Thymus (tissue), 11 donors: ENCODE results near the gene PREX1. TPM values are rescaled to one million over a fixed set of nuclear protein-coding genes. Genes with fewer than 3 reads are reported as not detected.

Source experiments
- DNase-seq, 9 donors: peaks; one replicate each; pipeline ENCODE4 v3.0.0-alpha.2; 2013; ENCODE audit warnings: low spot score in 9 of 9, low read depth in 6 of 9, missing footprints in 1 of 9
- H3K27ac ChIP-seq, 2 donors: one replicate each; pipeline ENCODE4 v1.5.1; 2013; ENCODE audit warnings: control low read depth in 1 of 2, low read depth in 1 of 2, low read length in 1 of 2, mild to moderate bottlenecking in 1 of 2, moderate library complexity in 1 of 2
- H3K27me3 ChIP-seq, 2 donors: one replicate each; pipeline ENCODE4 v1.5.1; 2013; ENCODE audit warnings: low read length in 1 of 2; ENCODE audit not compliant: control insufficient read depth in 2 of 2, insufficient read depth in 1 of 2
- H3K36me3 ChIP-seq, 2 donors: one replicate each; pipeline ENCODE4 v1.5.1; 2013; ENCODE audit warnings: low read length in 1 of 2, mild to moderate bottlenecking in 1 of 2, moderate library complexity in 1 of 2; ENCODE audit not compliant: control insufficient read depth in 2 of 2, insufficient read depth in 2 of 2
- H3K4me1 ChIP-seq, 2 donors: one replicate each; pipeline ENCODE4 v1.5.1; 2013; ENCODE audit warnings: low read length in 2 of 2; ENCODE audit not compliant: control insufficient read depth in 2 of 2, insufficient read depth in 2 of 2
- H3K4me3 ChIP-seq, 2 donors: one replicate each; pipeline ENCODE4 v1.5.1; 2013; ENCODE audit warnings: low read length in 2 of 2, control low read depth in 1 of 2, mild to moderate bottlenecking in 1 of 2
- H3K9me3 ChIP-seq, 2 donors: one replicate each; pipeline ENCODE4 v1.5.1; 2013; ENCODE audit warnings: low read length in 1 of 2, mild to moderate bottlenecking in 1 of 2; ENCODE audit not compliant: control insufficient read depth in 2 of 2, insufficient read depth in 1 of 2
- WGBS: extraction: QIAGEN DNeasy Blood & Tissue Kit; methylation state at CpG from one replicate; pipeline ENCODE4 v1.1.7; 2013; 5-methylcytosine and 5-hydroxymethylcytosine counted together
- polyA plus RNA-seq: library from polyadenylated mRNA; stranded (reverse); fragments of 200-250 nt; gene quantifications from one replicate; pipeline ENCODE4 v1.2.3, GENCODE V29; 2013
- total RNA-seq: library from RNA; stranded (reverse); fragments of 120-200 nt; gene quantifications from one replicate; pipeline ENCODE4 v1.2.4, GENCODE V29; 2013
- donor health status: healthy.

Gene PREX1
- total and polyA plus RNA-seq, 2 donors: 12.5 to 19.8 TPM

DNA sequence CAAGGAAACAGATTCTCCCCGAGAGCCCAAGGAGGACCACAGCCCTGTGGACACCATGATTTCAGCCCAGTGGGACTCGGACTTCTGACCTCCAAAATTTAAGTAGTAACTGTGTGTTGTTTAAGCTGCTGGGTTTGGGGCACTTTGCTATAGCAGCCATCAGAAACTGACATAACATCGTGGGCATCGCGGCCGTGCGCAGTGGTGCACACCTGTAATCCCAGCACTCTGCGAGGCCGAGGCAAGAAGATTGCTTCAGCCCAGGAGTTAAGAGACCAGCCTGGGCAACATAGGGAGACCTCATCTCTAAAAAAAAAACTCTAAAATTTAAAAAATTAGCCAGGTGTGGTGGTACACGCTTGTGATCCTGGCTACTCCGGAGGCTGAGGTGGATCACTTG is 175.8 kb downstream of the PREX1 start:
- no peaks in the 10 kb centered on the region for H3K4me1 ChIP-seq
- H3K27me3 ChIP-seq: no peaks in the 10 kb centered on the region
- peaks cover 0 to 6% of the 10 kb centered on the region in 2 donors for H3K36me3 ChIP-seq
- H3K9me3 ChIP-seq: no peaks in the 10 kb centered on the region
- H3K4me3 ChIP-seq: no peak overlapping the region
- WGBS: 98% methylated on average over 11 of the region's 11 CpGs
- H3K27ac ChIP-seq: no peak overlapping the region
- DNase-seq: no peak

DNA sequence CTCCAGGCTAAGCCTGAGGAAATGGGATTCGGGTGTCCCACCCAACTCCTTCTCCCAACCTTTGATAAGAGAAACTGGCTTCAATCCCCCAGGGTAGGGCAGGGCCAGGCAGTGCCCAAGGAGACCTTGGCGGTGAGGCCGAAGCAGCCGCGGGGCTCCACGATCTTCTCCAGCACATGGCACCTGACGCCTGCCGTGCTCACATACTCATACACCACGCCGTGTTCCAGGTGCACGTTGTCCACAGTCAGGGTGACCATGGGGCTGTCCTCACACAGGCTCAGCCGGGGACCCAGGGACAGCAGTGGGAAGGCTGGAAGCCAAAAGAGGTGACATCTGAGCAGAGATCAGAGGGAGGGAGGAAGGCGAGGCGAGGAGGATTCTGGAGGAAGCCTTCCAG is 176.5 kb downstream of the PREX1 start:
- Histone ChIP-seq H3K4me3 (no peak overlapping the region), H3K4me1 (no peaks in the 10 kb centered on the region), H3K9me3 (no peaks in the 10 kb centered on the region), H3K27me3 (no peaks in the 10 kb centered on the region), H3K27ac (no peak overlapping the region), H3K36me3 (peaks cover 0 to 6% of the 10 kb centered on the region in 2 donors)
- DNase-seq: no peak
- 97% methylated on average over 14 of the region's 14 CpGs for WGBS

DNA sequence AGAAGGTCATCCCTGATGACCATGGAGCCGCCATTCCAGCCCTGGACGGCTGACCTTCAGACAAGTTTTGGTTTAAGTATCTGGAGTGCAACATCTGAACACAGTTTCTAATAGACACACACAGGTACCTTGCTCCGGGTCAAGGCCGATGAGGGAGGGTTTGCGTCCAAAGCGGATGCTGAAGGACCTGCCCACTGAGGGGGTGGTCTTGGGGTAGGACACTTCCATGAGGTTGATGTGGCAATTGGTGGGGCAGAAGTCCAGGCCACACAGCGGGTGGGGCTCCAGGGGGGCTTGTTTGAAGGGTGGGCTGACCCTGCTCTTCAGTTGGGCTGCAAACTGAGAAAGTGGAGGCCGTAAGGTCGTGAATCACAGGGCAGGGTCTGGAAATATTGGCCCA is 177.9 kb downstream of the PREX1 start:
- no peak overlapping the region for H3K4me3 ChIP-seq
- no peaks in the 10 kb centered on the region for H3K27me3 ChIP-seq
- no peak overlapping the region for H3K27ac ChIP-seq
- H3K4me1 ChIP-seq: no peaks in the 10 kb centered on the region
- peaks cover 0 to 4% of the 10 kb centered on the region in 2 donors for H3K36me3 ChIP-seq
- no peaks in the 10 kb centered on the region for H3K9me3 ChIP-seq
- WGBS: 97% methylated on average over 9 of the region's 9 CpGs
- DNase-seq: no peak

GRCh38 chr20:48649104-48649626 is 178.6 kb downstream of the PREX1 start:
- 98% methylated on average over 9 of the region's 9 CpGs for WGBS
- H3K9me3 ChIP-seq: no peaks in the 10 kb centered on the region
- no peak overlapping the region for H3K4me3 ChIP-seq
- DNase-seq: no peak
- H3K27ac ChIP-seq: no peak overlapping the region
- H3K4me1 ChIP-seq: no peaks in the 10 kb centered on the region
- H3K36me3 ChIP-seq: peaks cover 0 to 3% of the 10 kb centered on the region in 2 donors
- H3K27me3 ChIP-seq: no peaks in the 10 kb centered on the region

- H3K4me1 ChIP-seq: no peaks in the 10 kb centered on the region
- H3K36me3 ChIP-seq: peaks cover 0 to 3% of the 10 kb centered on the region in 2 donors
Measured at GRCh38 chr20:48648482-48649051, 179.2 kb downstream of the PREX1 start.

GRCh38 chr20:48647858-48648257 is 179.9 kb downstream of the PREX1 start:
- Histone ChIP-seq H3K4me1 (no peaks in the 10 kb centered on the region), H3K27ac (no peak overlapping the region), H3K27me3 (no peaks in the 10 kb centered on the region), H3K36me3 (peaks cover 0 to 3% of the 10 kb centered on the region in 2 donors), H3K4me3 (no peak overlapping the region), H3K9me3 (no peaks in the 10 kb centered on the region)
- no peak for DNase-seq
- 96% methylated on average over 5 of the region's 5 CpGs for WGBS

More at GRCh38 chr20:48648482-48649051, 179.2 kb downstream of the PREX1 start:
- Histone ChIP-seq H3K27me3 (no peaks in the 10 kb centered on the region), H3K4me3 (no peak overlapping the region), H3K27ac (no peak overlapping the region), H3K9me3 (no peaks in the 10 kb centered on the region)
- WGBS: 91% methylated on average over 9 of the region's 9 CpGs
- DNase-seq: no peak

DNA sequence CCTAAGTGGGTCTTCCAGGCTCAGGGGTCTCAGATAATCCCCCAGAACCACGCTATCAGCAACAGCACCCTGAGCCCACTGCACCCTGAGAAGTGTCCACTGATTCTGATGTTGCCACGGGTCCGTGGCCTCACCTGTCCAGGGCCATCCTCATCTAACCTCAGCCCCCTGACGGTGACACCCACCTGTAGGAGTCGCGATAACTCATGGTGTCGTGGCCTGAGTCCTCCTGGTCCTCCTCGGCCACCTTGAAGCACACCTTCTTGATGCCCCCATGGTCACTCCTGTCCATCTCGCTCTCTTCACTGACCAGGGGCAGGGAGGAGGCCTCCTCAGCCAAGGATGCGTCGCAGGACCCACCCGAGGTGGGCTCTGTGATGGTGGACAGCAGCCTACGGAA is 182.1 kb downstream of the PREX1 start:
- Histone ChIP-seq H3K36me3 (peaks cover 0 to 6% of the 10 kb centered on the region in 2 donors), H3K4me1 (no peaks in the 10 kb centered on the region), H3K4me3 (no peak overlapping the region), H3K9me3 (no peaks in the 10 kb centered on the region), H3K27me3 (no peaks in the 10 kb centered on the region), H3K27ac (no peak overlapping the region)
- no peak for DNase-seq
- WGBS: 92% methylated on average over 13 of the region's 13 CpGs

DNA sequence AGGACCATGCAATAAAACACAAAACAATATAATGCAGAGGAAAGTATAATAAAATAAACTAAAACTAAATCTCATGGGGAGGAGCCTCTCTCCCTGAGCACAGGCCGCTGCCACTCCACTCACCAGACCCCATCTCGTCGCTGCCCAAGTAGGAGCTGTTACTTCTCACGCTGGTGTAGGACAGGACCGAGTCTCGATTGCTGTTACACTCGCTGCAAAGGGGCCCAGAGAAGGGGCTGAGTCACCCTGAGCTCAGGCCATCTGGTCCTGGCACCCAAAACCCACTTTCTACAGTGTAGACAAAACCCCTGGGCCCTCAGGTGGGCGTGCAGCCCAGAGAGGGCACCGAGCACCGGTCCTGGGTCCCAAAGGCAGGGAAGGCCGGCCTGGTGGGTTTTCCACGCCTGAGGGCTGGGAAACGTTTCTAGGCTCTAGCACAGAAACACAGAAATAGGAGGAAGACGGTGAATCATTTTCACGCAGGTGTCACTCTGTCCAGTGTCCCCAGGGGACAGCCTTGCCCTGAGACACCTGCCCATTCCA is 183.4 kb downstream of the PREX1 start:
- no peaks in the 10 kb centered on the region for H3K27me3 ChIP-seq
- H3K36me3 ChIP-seq: peaks cover 0 to 6% of the 10 kb centered on the region in 2 donors
- H3K4me3 ChIP-seq: no peak overlapping the region
- no peaks in the 10 kb centered on the region for H3K9me3 ChIP-seq
- H3K4me1 ChIP-seq: no peaks in the 10 kb centered on the region
- no peak overlapping the region for H3K27ac ChIP-seq
- 91% methylated on average over 15 of the region's 15 CpGs for WGBS
- DNase-seq: no peak

DNA sequence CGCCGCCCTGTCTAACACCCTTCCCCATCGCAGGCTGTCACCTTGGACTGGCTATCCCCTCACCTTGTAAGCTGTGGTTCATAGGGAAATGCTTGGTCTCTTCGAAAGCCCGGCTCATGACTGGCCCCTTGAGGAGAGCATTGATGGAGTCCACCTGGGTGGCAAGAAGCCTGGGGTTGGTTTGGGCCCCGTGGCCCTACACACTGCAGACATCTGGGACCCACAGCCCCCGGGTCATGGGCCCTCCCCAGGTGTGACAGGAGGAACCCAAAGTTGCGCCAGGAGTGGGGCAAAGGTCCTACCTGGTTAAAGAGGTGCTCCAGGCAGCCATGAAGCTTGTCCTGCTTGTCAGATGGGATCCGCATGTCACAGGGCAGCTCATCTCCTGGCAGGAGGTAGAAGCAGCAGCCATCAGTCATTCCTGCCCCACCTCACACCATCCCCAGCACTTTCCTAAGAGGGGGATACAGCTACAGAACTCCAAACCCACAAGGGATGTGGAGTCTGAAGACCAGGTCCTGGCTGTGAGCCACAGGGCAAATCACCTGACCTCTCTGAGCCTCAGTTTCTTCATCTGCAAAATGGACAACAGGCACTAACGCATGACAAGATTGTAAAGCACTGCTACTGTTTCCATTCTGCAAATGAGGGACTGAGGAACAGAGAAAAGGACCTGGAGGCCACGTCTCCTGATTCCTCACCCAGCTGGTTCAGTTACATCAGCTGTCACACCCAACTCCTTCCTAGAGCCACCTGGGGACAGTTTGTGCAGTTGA is 185.5 kb downstream of the PREX1 start:
- Histone ChIP-seq H3K27ac (no peak overlapping the region), H3K4me1 (no peaks in the 10 kb centered on the region), H3K4me3 (no peak overlapping the region), H3K36me3 (peaks cover 0 to 4% of the 10 kb centered on the region in 2 donors), H3K27me3 (no peaks in the 10 kb centered on the region), H3K9me3 (no peaks in the 10 kb centered on the region)
- no peak for DNase-seq
- WGBS: 95% methylated on average over 11 of the region's 11 CpGs
